ENCODE measurements around the gene TSC22D4. TPM values are rescaled to one million over a fixed set of nuclear protein-coding genes. Genes with fewer than 3 reads are reported as not detected.
"Not testable (repeated sequence)": the region's sequence is repeated elsewhere in the genome, so short reads cannot be mapped to it uniquely, and the experiment has no call there.

TSC22D4 gene
- 100 to 1,000 TPM in 1 of 2 donors, 10 to 100 TPM in 1; 94.9 to 113 TPM for total RNA-seq

DNA sequence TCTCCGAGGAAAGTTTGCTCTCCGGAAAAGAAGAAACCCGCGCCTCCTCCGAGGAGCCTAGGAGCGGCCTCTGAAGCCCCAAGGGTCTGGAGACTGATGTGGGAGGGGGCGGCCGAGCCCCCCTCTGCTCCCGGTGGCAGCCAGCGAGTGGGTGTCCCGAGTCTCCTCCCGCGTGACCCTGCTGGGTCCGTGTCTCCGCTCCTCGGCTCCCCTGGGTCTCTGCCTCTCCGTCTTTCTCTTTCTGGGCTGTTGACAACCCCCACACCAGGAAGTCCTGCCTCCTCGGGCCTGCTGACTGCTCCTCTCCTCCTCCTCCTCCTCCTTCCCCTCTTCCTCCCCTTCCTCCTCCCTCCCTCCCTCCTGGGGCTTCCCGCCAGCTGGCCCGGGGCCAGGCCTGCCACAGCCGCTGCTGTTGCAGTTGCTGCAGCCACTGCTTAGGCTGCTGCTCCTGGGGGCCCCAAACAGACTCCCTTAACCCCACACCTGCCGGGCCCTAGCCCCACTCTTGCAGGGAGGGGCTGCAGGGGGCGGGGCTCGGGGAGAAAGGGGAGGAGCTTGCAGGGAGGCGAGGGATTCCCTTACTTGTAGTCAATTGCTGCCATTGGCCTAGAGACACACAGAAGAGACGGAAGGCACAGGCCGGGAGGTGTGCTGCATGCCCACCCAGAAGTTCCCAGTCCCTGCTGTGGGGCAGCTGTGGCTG is at the start of gene TSC22D4:
TSC22D4 (minus strand) TSS at position 257 of the 703 bp plus-strand sequence. CDS start 1,176 bp downstream, outside the sequence.
- DNase-seq: peak; percentile 91
- no peaks in the 10 kb centered on the region for H3K9me3 Mint-ChIP-seq
- H3K36me3 Mint-ChIP-seq (ENCODE audit: insufficient read depth in 2 of 2): peaks cover 7 to 11% of the 10 kb centered on the region in 2 donors
- H3K27ac Mint-ChIP-seq: peak within 1 kb of the TSS; percentile 94
- peaks cover 42% of the 10 kb centered on the region for H3K4me1 Mint-ChIP-seq (ENCODE audit: low read depth)
- H3K4me3 Mint-ChIP-seq: peak within 1 kb of the TSS; percentile 86
- peak; percentile 77 to 78 for ATAC-seq (replicated peaks in 1 of 2)
- H3K27me3 Mint-ChIP-seq (ENCODE audit: low read depth): no peaks in the 10 kb centered on the region

DNA sequence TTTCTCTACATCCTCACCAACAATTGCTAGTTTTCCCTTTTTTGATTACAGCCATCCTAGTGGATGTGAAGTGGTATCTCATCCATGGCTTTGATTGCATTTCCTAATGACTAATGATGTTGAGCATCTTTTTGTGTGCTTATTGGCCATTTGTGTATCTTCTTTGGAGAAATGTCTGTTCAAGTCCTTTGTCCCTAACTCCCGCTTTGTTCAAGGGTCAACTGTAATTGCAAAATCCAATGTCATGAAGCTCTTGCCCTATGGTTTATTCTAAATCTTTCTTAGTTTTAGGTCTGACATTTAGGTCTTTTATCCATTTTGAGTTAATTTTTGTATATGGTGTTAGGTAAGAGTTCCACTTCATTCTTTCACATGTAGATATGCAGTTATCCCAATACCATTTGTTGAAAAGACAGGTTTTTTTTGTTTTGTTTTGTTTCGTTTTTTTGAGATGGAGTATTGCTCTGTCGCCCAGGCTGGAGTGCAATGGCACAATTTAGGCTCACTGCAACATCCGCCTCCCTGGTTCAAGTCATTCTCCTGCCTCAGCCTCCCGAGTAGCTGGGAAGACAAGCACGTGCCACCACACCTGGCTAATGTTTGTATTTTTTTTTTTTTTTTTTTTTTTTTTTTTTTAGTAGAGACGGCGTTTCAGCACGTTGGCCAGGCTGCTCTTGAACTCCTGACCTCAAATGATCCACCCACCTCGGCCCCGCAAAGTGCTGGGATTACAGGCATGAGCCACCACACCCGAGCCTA is 49.3 kb upstream of the TSC22D4 start:
- H3K27ac Mint-ChIP-seq; H3K9me3 Mint-ChIP-seq; ATAC-seq (replicated peaks in 1 of 2); H3K27me3 Mint-ChIP-seq (ENCODE audit: low read depth); DNase-seq; H3K36me3 Mint-ChIP-seq (ENCODE audit: insufficient read depth in 2 of 2): not testable (repeated sequence)
- H3K4me3 Mint-ChIP-seq: peak overlapping the region in 1 of 2 donors; percentile 32
- H3K4me1 Mint-ChIP-seq (ENCODE audit: low read depth): peaks cover 24% of the 10 kb centered on the region

DNA sequence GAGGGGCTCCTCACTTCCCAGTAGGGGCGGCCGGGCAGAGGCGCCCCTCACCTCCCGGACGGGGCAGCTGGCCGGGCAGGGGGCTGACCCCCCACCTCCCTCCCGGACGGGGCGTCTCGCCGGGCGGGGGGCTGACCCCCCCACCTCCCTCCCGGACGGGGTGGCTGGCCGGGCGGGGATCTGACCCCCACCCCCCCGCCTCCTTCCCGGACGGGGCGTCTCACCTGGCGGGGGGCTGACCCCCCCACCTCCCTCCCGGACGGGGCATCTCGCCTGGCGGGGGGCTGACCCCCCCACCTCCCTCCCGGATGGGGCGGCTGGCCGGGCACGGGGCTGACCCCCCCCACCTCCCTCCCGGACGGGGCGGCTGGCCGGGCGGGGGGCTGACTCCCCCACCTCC is 44.2 kb upstream of the TSC22D4 start:
- not testable (repeated sequence) for H3K27ac Mint-ChIP-seq; ATAC-seq (replicated peaks in 1 of 2); H3K4me3 Mint-ChIP-seq; H3K9me3 Mint-ChIP-seq; DNase-seq; H3K36me3 Mint-ChIP-seq (ENCODE audit: insufficient read depth in 2 of 2); H3K27me3 Mint-ChIP-seq (ENCODE audit: low read depth)
- peaks cover 21% of the 10 kb centered on the region for H3K4me1 Mint-ChIP-seq (ENCODE audit: low read depth)

DNA sequence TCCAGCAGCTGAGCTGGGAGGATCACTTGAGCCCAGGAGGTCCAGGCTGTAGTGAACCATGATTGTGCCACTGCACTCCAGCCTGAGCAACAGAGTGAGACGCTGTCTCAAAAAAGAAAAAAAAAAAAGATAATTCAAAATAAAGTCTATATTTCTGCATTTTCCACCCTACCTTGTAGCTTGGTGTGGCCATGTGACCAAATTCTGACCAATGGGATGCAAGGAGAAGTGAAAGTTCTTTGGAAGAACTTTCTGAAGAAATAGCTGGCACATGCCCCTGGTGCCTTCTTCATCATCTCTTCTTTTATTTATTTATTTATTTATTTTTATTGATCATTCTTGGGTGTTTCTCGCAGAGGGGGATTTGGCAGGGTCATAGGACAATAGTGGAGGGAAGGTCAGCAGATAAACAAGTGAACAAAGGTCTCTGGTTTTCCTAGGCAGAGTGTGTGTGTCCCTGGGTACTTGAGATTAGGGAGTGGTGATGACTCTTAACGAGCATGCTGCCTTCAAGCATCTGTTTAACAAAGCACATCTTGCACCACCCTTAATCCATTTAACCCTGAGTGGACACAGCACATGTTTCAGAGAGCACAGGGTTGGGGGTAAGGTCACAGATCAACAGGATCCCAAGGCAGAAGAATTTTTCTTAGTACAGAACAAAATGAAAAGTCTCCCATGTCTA is 43.0 kb upstream of the TSC22D4 start:
- H3K27me3 Mint-ChIP-seq (ENCODE audit: low read depth); H3K27ac Mint-ChIP-seq; H3K4me3 Mint-ChIP-seq; H3K36me3 Mint-ChIP-seq (ENCODE audit: insufficient read depth in 2 of 2); ATAC-seq (replicated peaks in 1 of 2); DNase-seq; H3K9me3 Mint-ChIP-seq; H3K4me1 Mint-ChIP-seq (ENCODE audit: low read depth): not testable (repeated sequence)

DNA sequence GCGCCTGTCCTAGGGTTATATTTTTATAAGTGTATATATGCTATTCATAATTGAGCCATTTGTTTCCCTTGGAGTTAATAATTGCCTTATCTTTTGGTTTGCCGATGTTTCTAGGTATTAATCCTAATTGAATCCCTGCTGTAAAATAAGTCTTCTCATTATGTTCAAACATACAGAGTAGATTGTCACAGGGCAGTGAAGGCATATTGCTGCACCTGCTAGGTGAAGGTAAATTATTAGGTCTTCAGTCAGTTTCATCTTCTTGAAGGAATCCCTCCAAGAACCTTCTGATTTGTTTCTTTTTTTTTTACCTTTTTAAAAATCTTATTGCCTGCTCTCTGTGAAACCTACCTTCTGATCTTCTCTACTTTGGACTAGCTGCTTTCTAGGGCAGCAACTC is 42.1 kb upstream of the TSC22D4 start:
- DNase-seq (no peak), ATAC-seq (replicated peaks in 1 of 2) (no peak)
- no peak overlapping the region for H3K4me3 Mint-ChIP-seq
- no peak overlapping the region for H3K27ac Mint-ChIP-seq
- peaks cover 7% of the 10 kb centered on the region for H3K4me1 Mint-ChIP-seq (ENCODE audit: low read depth)
- H3K27me3 Mint-ChIP-seq (ENCODE audit: low read depth): no peaks in the 10 kb centered on the region
- H3K36me3 Mint-ChIP-seq (ENCODE audit: insufficient read depth in 2 of 2): no peaks in the 10 kb centered on the region
- no peaks in the 10 kb centered on the region for H3K9me3 Mint-ChIP-seq

DNA sequence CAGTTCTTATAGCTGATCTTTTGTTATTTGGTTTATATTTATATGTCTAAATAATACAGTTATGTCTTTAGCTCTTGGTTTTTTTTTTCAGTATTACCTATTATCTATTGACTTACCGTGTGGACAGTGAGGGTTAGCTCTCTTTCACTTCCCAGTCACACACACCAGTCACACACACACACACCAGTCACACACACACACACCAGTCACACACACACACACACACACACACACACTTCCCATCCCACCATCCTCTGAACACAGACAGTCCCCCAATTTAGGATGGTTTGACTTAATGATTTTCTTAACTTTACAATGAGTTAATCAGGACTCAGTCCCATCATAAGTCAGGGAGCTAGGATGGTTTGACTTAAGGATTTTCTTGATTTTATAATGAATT is 41.1 kb upstream of the TSC22D4 start:
- H3K36me3 Mint-ChIP-seq (ENCODE audit: insufficient read depth in 2 of 2): no peaks in the 10 kb centered on the region
- DNase-seq (no peak), ATAC-seq (replicated peaks in 1 of 2) (no peak)
- no peak overlapping the region for H3K27ac Mint-ChIP-seq
- no peaks in the 10 kb centered on the region for H3K9me3 Mint-ChIP-seq
- peaks cover 17% of the 10 kb centered on the region for H3K4me1 Mint-ChIP-seq (ENCODE audit: low read depth)
- no peaks in the 10 kb centered on the region for H3K27me3 Mint-ChIP-seq (ENCODE audit: low read depth)
- H3K4me3 Mint-ChIP-seq: no peak overlapping the region

DNA sequence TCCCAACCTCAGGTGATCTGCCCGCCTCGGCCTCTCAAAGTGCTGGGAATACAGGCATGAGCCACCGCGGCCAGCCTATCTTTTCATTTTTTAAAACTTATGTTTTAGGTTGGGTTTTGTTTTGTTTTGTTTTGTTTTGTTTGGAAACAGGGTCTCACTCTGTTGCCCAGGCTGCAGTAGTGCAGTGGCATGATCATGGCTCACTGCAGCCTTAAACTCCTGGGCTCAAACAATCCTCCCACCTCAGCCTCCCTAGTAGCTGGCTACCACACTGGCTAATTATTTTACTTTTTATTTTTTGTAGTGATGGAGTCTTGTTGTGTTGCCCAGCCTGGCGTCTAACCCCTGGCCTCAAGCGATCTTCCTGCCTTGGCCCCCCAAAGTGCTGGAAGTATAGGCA is 40.6 kb upstream of the TSC22D4 start:
- H3K4me3 Mint-ChIP-seq: peak overlapping the region in 1 of 2 donors; percentile 24
- no peaks in the 10 kb centered on the region for H3K9me3 Mint-ChIP-seq
- peaks cover 20% of the 10 kb centered on the region for H3K4me1 Mint-ChIP-seq (ENCODE audit: low read depth)
- H3K36me3 Mint-ChIP-seq (ENCODE audit: insufficient read depth in 2 of 2): no peaks in the 10 kb centered on the region
- no peaks in the 10 kb centered on the region for H3K27me3 Mint-ChIP-seq (ENCODE audit: low read depth)
- ATAC-seq (replicated peaks in 1 of 2): no peak
- DNase-seq: no peak
- no peak overlapping the region for H3K27ac Mint-ChIP-seq

DNA sequence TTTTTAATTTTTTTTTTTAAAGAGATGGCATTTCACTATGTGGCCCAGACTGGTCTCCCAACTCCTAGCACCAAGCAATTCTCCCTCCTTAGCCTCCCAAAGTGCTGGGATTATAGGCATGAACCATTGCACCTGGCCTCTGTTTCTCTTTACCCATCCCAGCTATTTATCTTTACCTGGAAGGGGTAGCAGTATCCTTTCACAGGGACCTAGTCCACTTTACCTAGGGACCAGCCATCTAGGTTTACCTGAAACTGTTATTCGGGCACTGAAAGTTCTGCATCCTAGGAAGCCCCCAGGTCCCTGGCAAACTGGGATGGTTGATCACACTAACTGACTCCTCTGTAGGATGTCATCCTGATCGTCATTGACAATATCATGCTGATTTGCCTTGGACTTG is 38.3 kb upstream of the TSC22D4 start:
- ATAC-seq (replicated peaks in 1 of 2): no peak
- Mint-ChIP-seq H3K27ac (no peak overlapping the region), H3K4me1 (ENCODE audit: low read depth) (peaks cover 20% of the 10 kb centered on the region), H3K9me3 (no peaks in the 10 kb centered on the region), H3K27me3 (ENCODE audit: low read depth) (no peaks in the 10 kb centered on the region), H3K36me3 (ENCODE audit: insufficient read depth in 2 of 2) (no peaks in the 10 kb centered on the region), H3K4me3 (no peak overlapping the region)
- DNase-seq: no peak

DNA sequence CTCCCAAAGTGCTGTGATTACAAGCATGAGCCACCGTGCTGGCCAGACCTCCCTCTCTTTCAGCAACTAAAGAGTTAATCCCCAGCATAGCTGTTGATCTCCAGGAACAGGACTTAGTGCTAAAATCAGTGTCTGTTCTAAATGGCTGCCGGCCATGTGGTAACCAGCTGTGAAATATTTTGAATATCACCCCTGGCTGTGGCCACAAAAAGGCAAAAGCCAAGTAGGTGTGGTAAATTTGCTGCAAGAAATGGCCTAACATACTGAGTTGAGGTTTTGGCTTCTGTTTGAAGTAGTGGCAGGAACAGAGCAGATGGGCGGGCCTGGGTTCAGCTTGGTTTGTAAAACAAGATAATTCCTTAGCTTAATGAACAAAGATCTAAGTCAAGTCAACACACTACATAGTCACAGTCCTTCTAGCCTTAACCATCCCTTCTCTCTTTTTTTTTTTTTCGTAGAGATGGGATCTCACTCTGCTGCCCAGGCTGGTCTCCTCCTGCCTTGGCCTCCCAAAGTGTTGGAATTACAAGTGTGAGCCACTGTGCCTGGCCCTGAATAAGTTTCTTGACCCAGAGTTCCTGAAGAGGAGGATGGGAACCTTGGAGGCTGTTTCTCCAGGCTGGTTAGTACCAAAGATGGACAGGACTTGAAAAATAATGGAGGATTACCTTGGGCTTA is 37.3 kb upstream of the TSC22D4 start:
- H3K36me3 Mint-ChIP-seq (ENCODE audit: insufficient read depth in 2 of 2): no peaks in the 10 kb centered on the region
- no peaks in the 10 kb centered on the region for H3K27me3 Mint-ChIP-seq (ENCODE audit: low read depth)
- ATAC-seq (replicated peaks in 1 of 2) (peak; percentile 49 to 53), DNase-seq (peak; percentile 9 to 28)
- H3K9me3 Mint-ChIP-seq: no peaks in the 10 kb centered on the region
- peak overlapping the region in 1 of 2 donors; percentile 9 for H3K4me3 Mint-ChIP-seq
- H3K27ac Mint-ChIP-seq: peak overlapping the region; percentile 54
- peaks cover 20% of the 10 kb centered on the region for H3K4me1 Mint-ChIP-seq (ENCODE audit: low read depth)

DNA sequence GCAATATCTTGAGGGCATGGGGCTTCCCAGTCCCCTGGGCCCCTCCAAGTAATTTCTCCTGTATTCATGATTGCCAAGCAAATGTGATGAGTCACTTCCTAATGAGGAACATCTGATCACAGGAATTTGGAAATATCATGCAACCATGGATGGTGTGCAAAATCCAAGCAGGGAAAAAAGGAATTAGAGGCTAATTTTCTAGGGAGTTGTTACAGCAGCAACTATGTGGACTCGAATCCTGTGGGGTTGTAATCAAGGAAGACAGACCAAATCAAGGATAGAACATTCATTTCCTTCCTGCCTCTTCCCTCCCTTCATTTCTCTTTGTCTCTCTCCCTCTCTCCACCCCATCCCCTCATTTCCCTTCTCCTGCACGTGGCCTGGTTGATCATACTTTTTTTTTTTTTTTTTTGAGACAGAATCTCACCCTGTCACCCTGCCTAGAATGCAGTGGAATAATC is 36.1 kb upstream of the TSC22D4 start:
- Mint-ChIP-seq H3K27me3 (ENCODE audit: low read depth) (no peaks in the 10 kb centered on the region), H3K4me3 (no peak overlapping the region), H3K36me3 (ENCODE audit: insufficient read depth in 2 of 2) (no peaks in the 10 kb centered on the region), H3K4me1 (ENCODE audit: low read depth) (peaks cover 20% of the 10 kb centered on the region), H3K9me3 (no peaks in the 10 kb centered on the region), H3K27ac (no peak overlapping the region)
- ATAC-seq (replicated peaks in 1 of 2): no peak
- DNase-seq: no peak

DNA sequence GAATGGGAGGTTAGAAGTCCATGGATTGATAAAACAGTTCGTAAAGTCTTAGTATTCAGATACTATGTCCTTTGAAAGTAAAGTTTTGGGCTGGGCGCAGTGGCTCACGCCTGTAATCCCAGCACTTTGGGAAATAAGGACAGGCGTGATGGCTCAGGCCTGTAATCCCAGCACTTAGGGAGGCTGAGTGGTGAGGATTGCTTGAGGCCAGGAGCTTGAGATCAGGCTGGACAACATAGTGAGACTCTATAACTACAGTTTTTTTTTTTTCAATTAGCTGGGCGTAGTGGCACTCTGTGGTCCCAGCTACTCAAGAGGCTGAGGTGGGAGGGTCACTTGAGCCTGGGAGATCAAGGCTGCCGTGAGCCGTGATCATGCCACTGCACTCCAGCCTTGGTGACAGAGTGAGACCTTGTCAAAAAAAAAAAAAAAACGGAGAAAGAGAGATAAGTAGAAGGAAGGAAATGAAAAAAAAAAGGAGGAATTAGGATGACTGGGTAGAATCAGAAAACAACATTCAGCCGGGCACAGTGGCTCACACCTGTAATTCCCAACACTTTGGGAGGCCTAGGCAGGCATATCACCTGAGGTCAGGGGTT is 34.3 kb upstream of the TSC22D4 start:
- Mint-ChIP-seq H3K4me1 (ENCODE audit: low read depth) (peaks cover 20% of the 10 kb centered on the region), H3K9me3 (no peaks in the 10 kb centered on the region), H3K27me3 (ENCODE audit: low read depth) (no peaks in the 10 kb centered on the region), H3K27ac (no peak overlapping the region), H3K36me3 (ENCODE audit: insufficient read depth in 2 of 2) (no peaks in the 10 kb centered on the region), H3K4me3 (no peak overlapping the region)
- ATAC-seq (replicated peaks in 1 of 2): no peak
- DNase-seq: no peak

DNA sequence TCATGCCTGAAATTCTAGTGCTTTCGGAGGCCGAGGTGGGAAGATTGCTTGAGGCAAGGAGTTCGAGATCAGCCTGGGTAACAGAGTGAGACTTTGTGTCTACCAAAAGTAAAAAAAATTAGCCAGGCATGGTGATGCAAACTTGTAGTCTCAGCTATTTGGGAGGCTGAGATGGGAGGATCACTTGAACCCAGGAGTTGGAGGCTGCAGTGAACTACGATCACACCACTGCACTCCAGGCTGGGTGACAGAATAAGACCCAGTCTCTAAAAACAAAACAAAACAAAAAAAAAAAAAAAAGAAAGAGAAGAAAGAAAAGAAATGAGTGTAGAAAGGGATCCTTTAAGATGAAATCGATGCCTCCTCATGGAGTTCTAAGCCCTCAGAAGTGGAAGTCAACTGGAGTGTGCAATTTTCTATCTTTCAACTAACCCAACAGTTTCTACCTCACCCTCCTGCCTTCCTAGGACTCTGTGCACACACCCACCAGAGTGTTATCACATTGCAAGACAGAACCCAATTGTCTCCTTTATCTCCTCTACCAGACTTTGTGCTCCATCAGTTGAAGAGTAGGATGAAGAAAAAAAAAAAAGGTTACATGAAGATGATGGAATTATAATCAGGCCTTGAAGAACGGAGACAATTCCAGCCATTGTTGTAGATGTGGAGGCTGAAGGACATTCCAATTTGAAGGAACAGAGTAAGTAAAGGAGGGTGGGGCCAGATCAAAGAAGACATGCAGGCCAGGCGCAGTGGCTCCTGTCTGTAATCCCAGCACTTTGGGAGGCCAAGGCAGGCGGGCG is 31.6 kb upstream of the TSC22D4 start:
- Mint-ChIP-seq H3K4me3 (no peak overlapping the region), H3K27ac (no peak overlapping the region), H3K27me3 (ENCODE audit: low read depth) (no peaks in the 10 kb centered on the region), H3K4me1 (ENCODE audit: low read depth) (peaks cover 9% of the 10 kb centered on the region), H3K36me3 (ENCODE audit: insufficient read depth in 2 of 2) (no peaks in the 10 kb centered on the region), H3K9me3 (no peaks in the 10 kb centered on the region)
- ATAC-seq (replicated peaks in 1 of 2) (no peak), DNase-seq (no peak)
